Endothelial cell (in vitro differentiated cells): ENCODE measurements around the gene RBMS3. TPM values are rescaled to one million over a fixed set of nuclear protein-coding genes. Genes with fewer than 3 reads are reported as not detected.

Source experiments
- DNase-seq: peaks from one replicate; pipeline ENCODE4 v3.0.0; 2021; ENCODE audit warnings: low spot score
- H3K27ac Mint-ChIP-seq: one replicate; pipeline ENCODE4 v1.8.0; 2021; ENCODE audit warnings: mixed read lengths, inconsistent platforms; ENCODE audit not compliant: unreplicated experiment
- H3K27me3 Mint-ChIP-seq: one replicate; pipeline ENCODE4 v1.8.0; 2021; ENCODE audit warnings: mild to moderate bottlenecking, moderate library complexity, mixed read lengths, inconsistent platforms; ENCODE audit not compliant: unreplicated experiment
- H3K36me3 Mint-ChIP-seq: one replicate; pipeline ENCODE4 v1.8.0; 2021; ENCODE audit warnings: mild to moderate bottlenecking, low read depth, mixed read lengths, inconsistent platforms; ENCODE audit not compliant: unreplicated experiment
- H3K4me1 Mint-ChIP-seq: one replicate; pipeline ENCODE4 v1.8.0; 2021; ENCODE audit warnings: mild to moderate bottlenecking, mixed read lengths, inconsistent platforms; ENCODE audit not compliant: unreplicated experiment
- H3K4me3 Mint-ChIP-seq: one replicate; pipeline ENCODE4 v1.8.0; 2021; ENCODE audit warnings: mild to moderate bottlenecking, mixed read lengths, inconsistent platforms; ENCODE audit not compliant: unreplicated experiment
- H3K9me3 Mint-ChIP-seq: one replicate; pipeline ENCODE4 v1.8.0; 2021; ENCODE audit warnings: mixed read lengths, inconsistent platforms; ENCODE audit not compliant: unreplicated experiment
- total RNA-seq: library from RNA; stranded (reverse); fragmentation: NEBNext Ultra II Directional; extraction: Animal tissue kit (Norgen Biotek cat#: 25700); gene quantifications from one replicate; pipeline ENCODE4 v1.2.1, GENCODE V29; 2021; ENCODE audit not compliant: unreplicated experiment
- TF ChIP-seq, protein P1 (sequence below): fragments of 200-600 bp; sonication (generic); IDR thresholded peaks from one replicate; pipeline ENCODE4 v1.5.0; 2021; ENCODE audit warnings: antibody characterized with exemption; ENCODE audit not compliant: unreplicated experiment

The RBMS3 gene
- total RNA-seq, 1 donor from 2014 or later, result 30.9 TPM

DNA sequence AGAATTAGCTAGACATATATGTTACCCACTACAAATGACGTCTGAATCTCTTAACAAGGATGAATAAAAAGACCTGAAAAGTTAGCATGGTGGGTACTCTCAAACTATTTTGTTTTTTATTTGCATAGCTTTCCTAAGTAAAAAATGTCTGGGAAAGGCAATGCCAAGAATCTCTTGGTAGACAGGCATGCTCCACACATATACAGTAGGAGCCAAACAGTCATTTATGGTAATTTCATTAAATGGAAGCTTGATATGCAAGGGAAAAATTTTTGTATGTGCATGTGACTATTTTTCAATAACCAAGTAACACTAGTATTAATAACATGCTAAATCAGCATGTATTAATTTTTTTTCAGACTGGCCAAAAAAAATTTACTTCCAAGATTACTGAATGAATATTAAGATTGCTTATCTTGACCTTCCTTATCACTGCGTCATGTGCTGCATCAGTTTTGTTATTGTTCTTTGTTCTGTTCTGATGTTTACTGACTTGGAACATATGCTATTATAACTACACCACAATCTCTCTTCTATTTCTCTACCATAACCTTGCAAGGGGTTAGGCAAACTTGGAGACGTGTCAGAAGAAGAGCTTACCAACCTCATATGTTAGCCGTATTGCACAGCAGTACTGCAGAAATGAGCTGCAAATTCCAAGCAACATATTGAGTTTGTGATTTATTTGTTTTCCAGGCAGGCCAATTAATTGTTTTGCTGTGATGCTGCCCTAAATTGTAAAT is 255.3 kb downstream of the RBMS3 start:
- TF ChIP-seq, protein P1, sequence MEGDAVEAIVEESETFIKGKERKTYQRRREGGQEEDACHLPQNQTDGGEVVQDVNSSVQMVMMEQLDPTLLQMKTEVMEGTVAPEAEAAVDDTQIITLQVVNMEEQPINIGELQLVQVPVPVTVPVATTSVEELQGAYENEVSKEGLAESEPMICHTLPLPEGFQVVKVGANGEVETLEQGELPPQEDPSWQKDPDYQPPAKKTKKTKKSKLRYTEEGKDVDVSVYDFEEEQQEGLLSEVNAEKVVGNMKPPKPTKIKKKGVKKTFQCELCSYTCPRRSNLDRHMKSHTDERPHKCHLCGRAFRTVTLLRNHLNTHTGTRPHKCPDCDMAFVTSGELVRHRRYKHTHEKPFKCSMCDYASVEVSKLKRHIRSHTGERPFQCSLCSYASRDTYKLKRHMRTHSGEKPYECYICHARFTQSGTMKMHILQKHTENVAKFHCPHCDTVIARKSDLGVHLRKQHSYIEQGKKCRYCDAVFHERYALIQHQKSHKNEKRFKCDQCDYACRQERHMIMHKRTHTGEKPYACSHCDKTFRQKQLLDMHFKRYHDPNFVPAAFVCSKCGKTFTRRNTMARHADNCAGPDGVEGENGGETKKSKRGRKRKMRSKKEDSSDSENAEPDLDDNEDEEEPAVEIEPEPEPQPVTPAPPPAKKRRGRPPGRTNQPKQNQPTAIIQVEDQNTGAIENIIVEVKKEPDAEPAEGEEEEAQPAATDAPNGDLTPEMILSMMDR, result no peak
- H3K4me1 Mint-ChIP-seq, result peaks cover 7% of the 10 kb centered on the region
- no peaks in the 10 kb centered on the region for H3K27me3 Mint-ChIP-seq
- H3K36me3 Mint-ChIP-seq, result no peaks in the 10 kb centered on the region
- no peaks in the 10 kb centered on the region for H3K9me3 Mint-ChIP-seq
- no peak for DNase-seq
- H3K4me3 Mint-ChIP-seq, result no peak overlapping the region
- no peak overlapping the region for H3K27ac Mint-ChIP-seq

DNA sequence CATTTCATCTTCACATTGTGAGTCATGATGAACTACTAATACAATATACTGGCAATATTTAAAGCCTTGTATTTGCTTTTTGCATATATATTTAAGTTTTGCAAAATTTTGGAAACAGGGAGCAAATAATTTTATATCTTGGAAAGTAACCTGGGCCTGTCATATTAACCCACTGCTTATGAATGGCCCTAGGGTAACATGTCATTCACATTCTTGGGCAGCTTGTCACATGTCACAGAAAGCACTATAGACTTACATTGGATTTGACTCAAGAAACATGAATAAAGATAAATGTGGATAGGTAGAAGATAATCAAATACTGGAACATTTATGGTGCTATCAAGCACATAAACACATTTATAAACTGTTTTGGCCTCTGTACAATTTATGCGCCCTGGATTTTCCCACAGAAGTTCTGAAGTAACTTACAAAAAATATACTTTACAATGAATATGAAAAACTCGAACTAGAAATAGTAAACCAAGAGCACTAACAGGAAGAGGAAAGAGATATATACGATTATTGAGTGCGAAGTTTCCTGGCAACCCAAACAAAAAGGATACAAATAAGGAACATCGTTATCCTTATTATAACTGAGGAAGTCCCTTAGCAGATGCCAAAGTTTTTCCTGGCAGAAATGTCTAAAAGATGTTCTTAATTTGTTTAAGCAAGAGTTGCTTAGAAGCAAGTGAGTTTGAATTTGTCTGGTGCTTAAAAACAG is 257.2 kb downstream of the RBMS3 start:
- H3K4me1 Mint-ChIP-seq, result peaks cover 7% of the 10 kb centered on the region
- H3K4me3 Mint-ChIP-seq, result no peak overlapping the region
- H3K9me3 Mint-ChIP-seq, result no peaks in the 10 kb centered on the region
- no peaks in the 10 kb centered on the region for H3K36me3 Mint-ChIP-seq
- peak overlapping the region; percentile 22 for H3K27ac Mint-ChIP-seq
- TF ChIP-seq, protein P1, result no peak
- no peak for DNase-seq
- no peaks in the 10 kb centered on the region for H3K27me3 Mint-ChIP-seq

GRCh38 chr3:29538610-29538958 is 257.7 kb downstream of the RBMS3 start:
- H3K4me3 Mint-ChIP-seq, result no peak overlapping the region
- H3K27me3 Mint-ChIP-seq, result no peaks in the 10 kb centered on the region
- no peaks in the 10 kb centered on the region for H3K36me3 Mint-ChIP-seq
- TF ChIP-seq, protein P1, result no peak
- no peak for DNase-seq
- H3K27ac Mint-ChIP-seq, result peak overlapping the region; percentile 22
- H3K9me3 Mint-ChIP-seq, result no peaks in the 10 kb centered on the region
- peaks cover 7% of the 10 kb centered on the region for H3K4me1 Mint-ChIP-seq

- H3K9me3 Mint-ChIP-seq, result no peaks in the 10 kb centered on the region
- no peaks in the 10 kb centered on the region for H3K36me3 Mint-ChIP-seq
- no peak overlapping the region for H3K4me3 Mint-ChIP-seq
- no peak for DNase-seq
- peaks cover 7% of the 10 kb centered on the region for H3K4me1 Mint-ChIP-seq
- no peaks in the 10 kb centered on the region for H3K27me3 Mint-ChIP-seq
- no peak overlapping the region for H3K27ac Mint-ChIP-seq
- TF ChIP-seq, protein P1, result no peak
Measured at GRCh38 chr3:29540544-29540943, 259.7 kb downstream of the RBMS3 start.
